Measurements from ENCODE around the gene CCNT1. TPM values are rescaled to one million over a fixed set of nuclear protein-coding genes. Genes with fewer than 3 reads are reported as not detected.
"Not testable (repeated sequence)": the region's sequence is repeated elsewhere in the genome, so short reads cannot be mapped to it uniquely, and the experiment has no call there.

CCNT1 gene
- total and polyA plus RNA-seq, 2 experiments from 2014 or later = 6.3 to 20.4 TPM

DNA sequence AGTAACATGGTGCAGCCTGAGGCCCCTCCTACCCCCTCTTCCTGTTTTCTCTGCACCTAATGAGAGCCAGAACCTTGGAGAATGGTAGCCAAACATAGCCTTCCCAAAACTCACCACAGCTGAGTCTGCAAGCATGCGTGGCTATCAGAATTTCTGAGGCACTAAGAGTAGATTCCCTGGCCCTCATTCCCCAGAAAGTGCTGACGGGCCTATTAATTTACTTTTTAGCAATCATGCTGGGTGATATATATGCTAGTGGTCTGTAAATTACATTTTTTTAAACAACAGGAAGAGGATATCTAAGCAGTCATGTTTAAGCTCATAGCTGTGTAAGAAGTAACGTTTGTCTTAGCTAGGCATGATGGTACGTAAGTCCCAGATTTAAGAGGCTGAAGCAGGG, 64.8 kb downstream of the CCNT1 start:
- Histone ChIP-seq H3K27ac (peak overlapping the region; percentile 58), H3K4me1 (ENCODE audit: low read depth) (no peaks in the 10 kb centered on the region), H3K27me3 (no peaks in the 10 kb centered on the region), H3K9me3 (ENCODE audit: low read depth) (no peaks in the 10 kb centered on the region), H3K36me3 (peaks cover 44% of the 10 kb centered on the region), H3K4me3 (no peak overlapping the region)
- TF ChIP-seq, protein P1, sequence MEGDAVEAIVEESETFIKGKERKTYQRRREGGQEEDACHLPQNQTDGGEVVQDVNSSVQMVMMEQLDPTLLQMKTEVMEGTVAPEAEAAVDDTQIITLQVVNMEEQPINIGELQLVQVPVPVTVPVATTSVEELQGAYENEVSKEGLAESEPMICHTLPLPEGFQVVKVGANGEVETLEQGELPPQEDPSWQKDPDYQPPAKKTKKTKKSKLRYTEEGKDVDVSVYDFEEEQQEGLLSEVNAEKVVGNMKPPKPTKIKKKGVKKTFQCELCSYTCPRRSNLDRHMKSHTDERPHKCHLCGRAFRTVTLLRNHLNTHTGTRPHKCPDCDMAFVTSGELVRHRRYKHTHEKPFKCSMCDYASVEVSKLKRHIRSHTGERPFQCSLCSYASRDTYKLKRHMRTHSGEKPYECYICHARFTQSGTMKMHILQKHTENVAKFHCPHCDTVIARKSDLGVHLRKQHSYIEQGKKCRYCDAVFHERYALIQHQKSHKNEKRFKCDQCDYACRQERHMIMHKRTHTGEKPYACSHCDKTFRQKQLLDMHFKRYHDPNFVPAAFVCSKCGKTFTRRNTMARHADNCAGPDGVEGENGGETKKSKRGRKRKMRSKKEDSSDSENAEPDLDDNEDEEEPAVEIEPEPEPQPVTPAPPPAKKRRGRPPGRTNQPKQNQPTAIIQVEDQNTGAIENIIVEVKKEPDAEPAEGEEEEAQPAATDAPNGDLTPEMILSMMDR (IDR thresholded peaks at IDR 0.05; ENCODE audit: low read depth, low read length) = no peak
- no peak for DNase-seq (ENCODE audit: low read depth in 1 of 2, low spot score in 1 of 2)

DNA sequence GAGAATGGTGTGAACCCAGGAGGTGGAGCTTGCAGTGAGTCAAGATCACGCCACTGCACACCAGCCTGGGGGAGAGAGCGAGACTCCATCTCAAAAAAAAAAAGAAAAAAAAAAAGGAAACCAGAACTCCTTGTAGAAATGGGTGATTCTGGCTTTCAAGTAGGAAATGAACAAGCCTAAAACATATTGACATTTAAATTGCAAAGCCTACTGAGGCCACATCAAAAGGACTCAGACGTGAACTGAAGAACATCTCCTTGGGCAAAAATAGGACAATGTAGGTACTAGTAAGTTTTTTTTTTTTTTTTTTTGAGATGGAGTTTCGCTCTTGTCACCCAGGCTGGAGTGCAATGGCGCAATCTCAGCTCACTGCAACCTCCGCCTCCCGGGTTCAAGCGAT, 71.2 kb downstream of the CCNT1 start:
- H3K4me1 ChIP-seq (ENCODE audit: low read depth); H3K36me3 ChIP-seq; H3K4me3 ChIP-seq; H3K27ac ChIP-seq; H3K27me3 ChIP-seq; H3K9me3 ChIP-seq (ENCODE audit: low read depth); DNase-seq (ENCODE audit: low read depth in 1 of 2, low spot score in 1 of 2): not testable (repeated sequence)

DNA sequence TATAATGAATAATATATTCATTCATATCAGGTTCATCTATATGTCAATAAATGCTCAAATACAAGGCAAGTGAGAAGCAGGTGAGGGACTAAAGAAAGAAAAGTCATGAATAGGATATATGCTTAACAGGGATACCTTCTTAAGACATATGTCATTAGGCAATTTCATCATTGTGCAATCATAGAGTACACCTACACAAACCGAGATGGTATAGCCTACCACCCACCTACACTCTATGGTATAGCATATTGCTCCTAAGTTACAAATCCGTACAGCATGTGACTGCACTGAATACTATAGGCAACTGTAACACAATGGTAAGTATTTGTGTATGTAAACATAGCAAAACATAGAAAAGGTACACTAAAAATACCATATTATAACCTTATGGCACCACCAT, 73.5 kb downstream of the CCNT1 start:
- Histone ChIP-seq H3K4me3 (no peak overlapping the region), H3K36me3 (peaks cover 4% of the 10 kb centered on the region), H3K9me3 (ENCODE audit: low read depth) (no peaks in the 10 kb centered on the region), H3K27me3 (no peaks in the 10 kb centered on the region), H3K4me1 (ENCODE audit: low read depth) (no peaks in the 10 kb centered on the region), H3K27ac (no peak overlapping the region)
- TF ChIP-seq, protein P1 (IDR thresholded peaks at IDR 0.05; ENCODE audit: low read depth, low read length) = no peak
- DNase-seq (ENCODE audit: low read depth in 1 of 2, low spot score in 1 of 2) = no peak

DNA sequence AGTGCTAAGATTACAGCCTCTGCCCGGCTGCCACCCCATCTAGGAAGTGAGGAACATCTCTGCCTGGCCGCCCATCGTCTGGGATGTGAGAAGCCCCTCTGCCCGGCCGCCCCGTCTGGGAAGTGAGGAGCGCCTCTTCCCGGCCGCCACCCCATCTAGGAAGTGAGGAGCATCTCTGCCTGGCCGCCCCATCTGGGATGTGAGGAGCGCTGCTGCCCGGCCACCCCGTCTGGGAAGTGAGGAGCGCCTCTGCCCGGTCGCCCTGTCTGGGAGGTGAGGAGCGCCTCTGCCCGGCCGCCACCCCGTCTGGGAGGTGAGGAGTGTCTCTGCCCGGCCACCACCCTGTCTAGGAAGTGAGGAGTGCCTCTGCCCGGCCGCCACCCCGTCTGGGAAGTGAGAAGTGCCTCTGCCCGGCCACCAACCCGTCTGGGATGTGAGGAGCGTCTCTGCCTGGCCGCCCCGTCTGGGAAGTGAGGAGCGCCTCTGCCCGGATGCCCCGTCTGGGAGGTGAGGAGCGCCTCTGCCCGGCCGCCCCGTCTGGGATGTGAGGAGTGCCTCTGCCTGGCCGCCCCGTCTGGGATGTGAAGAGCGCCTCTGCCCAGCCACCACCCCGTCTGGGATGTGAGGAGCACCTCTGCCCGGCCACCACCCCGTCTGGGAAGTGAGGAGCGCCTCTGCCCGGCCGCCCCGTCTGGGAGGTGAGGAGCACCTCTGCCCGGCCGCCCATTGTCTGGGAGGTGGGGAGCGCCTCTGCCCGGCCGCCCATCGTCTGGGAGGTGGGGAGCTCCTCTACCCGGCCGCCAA, 74.6 kb downstream of the CCNT1 start:
- not testable (repeated sequence) for H3K4me3 ChIP-seq; H3K27me3 ChIP-seq; H3K9me3 ChIP-seq (ENCODE audit: low read depth); H3K4me1 ChIP-seq (ENCODE audit: low read depth); H3K27ac ChIP-seq; DNase-seq (ENCODE audit: low read depth in 1 of 2, low spot score in 1 of 2); H3K36me3 ChIP-seq

DNA sequence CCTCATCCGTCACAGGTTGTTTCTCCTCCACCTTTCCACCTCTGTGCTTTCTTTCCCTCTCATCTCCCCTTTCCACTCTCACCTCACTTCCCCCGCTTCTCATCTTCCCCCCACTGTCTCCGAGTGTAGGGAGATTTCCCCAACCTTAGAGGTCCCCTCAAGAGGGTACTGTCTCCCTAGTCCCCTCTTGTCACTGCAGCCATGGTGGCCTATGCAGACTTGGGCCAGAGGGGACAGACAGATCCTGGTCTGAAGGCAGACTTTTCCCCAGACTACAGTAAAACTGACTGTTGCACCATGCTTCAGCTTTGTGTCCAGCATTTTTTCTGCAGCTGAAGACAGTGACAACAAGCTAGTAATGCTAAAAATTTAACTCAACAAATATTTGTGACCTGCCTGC, 75.7 kb downstream of the CCNT1 start:
- H3K9me3 ChIP-seq (ENCODE audit: low read depth) = no peaks in the 10 kb centered on the region
- H3K36me3 ChIP-seq = no peaks in the 10 kb centered on the region
- no peak for DNase-seq (ENCODE audit: low read depth in 1 of 2, low spot score in 1 of 2)
- no peaks in the 10 kb centered on the region for H3K4me1 ChIP-seq (ENCODE audit: low read depth)
- no peak overlapping the region for H3K27ac ChIP-seq
- TF ChIP-seq, protein P1 (IDR thresholded peaks at IDR 0.05; ENCODE audit: low read depth, low read length) = no peak
- H3K4me3 ChIP-seq = no peak overlapping the region
- H3K27me3 ChIP-seq = no peaks in the 10 kb centered on the region

DNA sequence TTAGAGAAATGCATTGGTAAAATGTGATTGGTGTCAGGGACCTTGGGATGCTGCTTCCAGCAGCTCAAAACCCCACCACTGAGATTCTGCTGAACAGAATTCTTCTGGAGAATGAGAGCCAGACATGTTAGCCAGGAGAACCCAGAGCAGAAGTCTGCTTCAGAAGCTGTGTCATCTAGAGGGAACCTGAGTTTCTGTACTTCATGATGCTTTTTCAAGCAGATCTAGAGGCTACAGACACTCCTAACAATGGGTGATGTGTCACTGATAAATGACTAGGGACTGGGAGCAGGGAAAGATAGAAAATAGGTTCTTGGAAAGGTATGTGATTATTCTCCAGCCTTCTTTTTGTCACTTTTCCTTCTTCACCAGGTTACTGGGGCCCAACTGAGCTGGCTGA, 76.1 kb downstream of the CCNT1 start:
- Histone ChIP-seq H3K36me3 (no peaks in the 10 kb centered on the region), H3K9me3 (ENCODE audit: low read depth) (no peaks in the 10 kb centered on the region), H3K4me1 (ENCODE audit: low read depth) (no peaks in the 10 kb centered on the region), H3K27ac (no peak overlapping the region), H3K4me3 (no peak overlapping the region), H3K27me3 (no peaks in the 10 kb centered on the region)
- DNase-seq (ENCODE audit: low read depth in 1 of 2, low spot score in 1 of 2) = no peak
- TF ChIP-seq, protein P1 (IDR thresholded peaks at IDR 0.05; ENCODE audit: low read depth, low read length) = no peak

Other genes starting within 250 kb of the CCNT1 start
- not detected in 2 replicates for gene ANP32D, start 244.1 kb downstream of the CCNT1 start, total RNA-seq
- gene ANP32D, start 244.1 kb downstream of the CCNT1 start, polyA plus RNA-seq = not detected in 2 replicates
- gene C12orf54, start 234.2 kb downstream of the CCNT1 start, total RNA-seq = not detected in 2 replicates
- gene C12orf54, start 234.2 kb downstream of the CCNT1 start, polyA plus RNA-seq = not detected in 2 replicates
- not detected in 2 replicates for gene OR8S1, start 191.1 kb downstream of the CCNT1 start, total RNA-seq
- gene OR8S1, start 191.1 kb downstream of the CCNT1 start, polyA plus RNA-seq = not detected in 2 replicates
- gene LALBA, start 146.7 kb downstream of the CCNT1 start, total RNA-seq = not detected in 2 replicates
- not detected in 2 replicates for gene LALBA, start 146.7 kb downstream of the CCNT1 start, polyA plus RNA-seq
- 40.8 and 51.5 TPM in 2 replicates for gene KANSL2, start 34.5 kb downstream of the CCNT1 start, total RNA-seq
- gene KANSL2, start 34.5 kb downstream of the CCNT1 start, polyA plus RNA-seq = 34.5 and 52.6 TPM in 2 replicates
- 51.1 and 60.1 TPM in 2 replicates for gene ADCY6, start 72.4 kb upstream of the CCNT1 start, total RNA-seq
- gene ADCY6, start 72.4 kb upstream of the CCNT1 start, polyA plus RNA-seq = 38.1 and 50.3 TPM in 2 replicates
- gene CACNB3, start 101.8 kb upstream of the CCNT1 start, total RNA-seq = 19.2 and 21.9 TPM in 2 replicates
- gene CACNB3, start 101.8 kb upstream of the CCNT1 start, polyA plus RNA-seq = 20.0 and 23.6 TPM in 2 replicates
- 66.3 and 89.5 TPM in 2 replicates for gene DDX23, start 135.5 kb upstream of the CCNT1 start, total RNA-seq
- 35.3 and 49.0 TPM in 2 replicates for gene DDX23, start 135.5 kb upstream of the CCNT1 start, polyA plus RNA-seq
- gene RND1, start 149.2 kb upstream of the CCNT1 start, total RNA-seq = 2.1 and 2.9 TPM in 2 replicates
- gene RND1, start 149.2 kb upstream of the CCNT1 start, polyA plus RNA-seq = 3.5 and 7.2 TPM in 2 replicates
- gene FKBP11, start 208.8 kb upstream of the CCNT1 start, total RNA-seq = 8.9 and 9.4 TPM in 2 replicates
- gene FKBP11, start 208.8 kb upstream of the CCNT1 start, polyA plus RNA-seq = 3.4 and 11.9 TPM in 2 replicates
- 106 and 115 TPM in 2 replicates for gene ARF3, start 240.8 kb upstream of the CCNT1 start, total RNA-seq
- 102 and 120 TPM in 2 replicates for gene ARF3, start 240.8 kb upstream of the CCNT1 start, polyA plus RNA-seq